Activated gamma-delta T cell treated with anti-CD3 and anti-CD28 coated beads, Interleukin-2, amount 50 U/mL, for 16 hours (primary cell): ENCODE data around the gene CFLAR.
"Not testable (repeated sequence)": the region's sequence is repeated elsewhere in the genome, so short reads cannot be mapped to it uniquely, and the experiment has no call there.

Source experiments
- DNase-seq: peaks from one replicate; pipeline ENCODE4 v3.0.0-alpha.2; 2020; ENCODE audit warnings: low read depth

CFLAR gene

DNA sequence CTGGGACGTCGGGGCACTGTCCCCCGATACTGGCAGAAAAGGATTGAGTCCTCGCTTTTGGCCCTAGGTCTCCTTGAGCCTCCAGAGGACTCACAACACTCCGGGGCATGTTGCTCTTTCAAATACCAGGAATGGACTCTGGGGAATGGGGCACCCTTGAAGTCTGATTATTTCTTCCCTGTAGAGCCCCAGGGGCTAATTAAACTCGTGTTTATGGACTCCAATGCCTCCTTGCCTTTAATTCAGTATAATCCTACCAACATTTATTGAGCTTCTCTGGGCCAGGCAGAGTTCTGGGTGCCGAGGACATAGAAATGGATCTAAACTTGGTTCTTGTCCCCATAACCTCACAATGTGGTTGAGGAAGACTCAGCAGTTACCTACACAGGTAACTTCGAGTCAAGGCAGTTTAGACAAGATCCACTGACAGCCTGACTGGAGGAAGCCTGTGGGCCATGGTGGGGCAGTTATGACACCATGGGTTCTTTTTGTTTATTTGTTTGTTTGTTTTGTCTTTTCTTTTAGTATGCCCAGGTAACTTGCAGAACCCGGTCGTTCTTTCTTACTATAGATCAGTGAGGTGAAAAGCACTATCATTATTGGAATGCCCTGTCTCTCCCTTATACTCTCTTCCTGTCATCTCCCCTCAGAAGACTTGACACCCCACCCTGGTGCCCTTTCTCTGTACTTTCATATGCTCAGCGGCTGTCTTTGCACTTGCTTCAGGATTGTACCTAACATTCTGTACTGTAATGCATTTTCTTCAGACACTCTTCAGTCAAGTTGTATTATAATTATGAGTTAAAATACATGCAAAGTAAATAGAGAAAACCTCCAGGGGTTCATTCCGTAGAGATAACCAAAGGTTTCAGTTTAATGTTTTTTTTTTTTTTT lies 3.2 kb downstream of the CFLAR start:
- DNase-seq: no peak

- no peak for DNase-seq
Measured at GRCh38 chr2:201122276-201122675, 6.3 kb downstream of the CFLAR start.

- no peak for DNase-seq
Measured at GRCh38 chr2:201126308-201127151, 10.6 kb downstream of the CFLAR start.

GRCh38 chr2:201127152-201127511 lies 11.2 kb downstream of the CFLAR start:
- no peak for DNase-seq

DNA sequence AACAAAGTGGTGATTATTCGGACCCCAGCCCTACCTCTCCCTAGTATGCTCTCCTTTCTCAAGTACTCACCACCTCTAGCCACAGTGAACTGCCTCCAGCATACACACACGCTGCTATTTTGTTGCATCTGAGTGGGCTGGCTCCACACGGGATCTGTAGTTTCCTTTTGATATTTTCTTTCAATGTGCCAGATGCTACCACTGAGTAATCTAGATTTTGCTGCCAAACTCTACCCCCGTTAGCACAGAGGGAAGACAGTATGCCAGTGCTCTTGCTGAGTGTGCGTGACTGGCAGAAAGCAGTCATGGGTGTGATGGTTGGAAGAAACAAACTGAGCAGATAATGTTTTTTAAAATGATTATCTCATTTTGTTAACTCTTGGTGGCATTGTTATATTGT lies 11.6 kb downstream of the CFLAR start:
- DNase-seq: no peak

- no peak for DNase-seq
Measured at GRCh38 chr2:201128033-201128432, 12.1 kb downstream of the CFLAR start.

- no peak for DNase-seq
Measured at GRCh38 chr2:201128933-201129505, 13.1 kb downstream of the CFLAR start.

DNA sequence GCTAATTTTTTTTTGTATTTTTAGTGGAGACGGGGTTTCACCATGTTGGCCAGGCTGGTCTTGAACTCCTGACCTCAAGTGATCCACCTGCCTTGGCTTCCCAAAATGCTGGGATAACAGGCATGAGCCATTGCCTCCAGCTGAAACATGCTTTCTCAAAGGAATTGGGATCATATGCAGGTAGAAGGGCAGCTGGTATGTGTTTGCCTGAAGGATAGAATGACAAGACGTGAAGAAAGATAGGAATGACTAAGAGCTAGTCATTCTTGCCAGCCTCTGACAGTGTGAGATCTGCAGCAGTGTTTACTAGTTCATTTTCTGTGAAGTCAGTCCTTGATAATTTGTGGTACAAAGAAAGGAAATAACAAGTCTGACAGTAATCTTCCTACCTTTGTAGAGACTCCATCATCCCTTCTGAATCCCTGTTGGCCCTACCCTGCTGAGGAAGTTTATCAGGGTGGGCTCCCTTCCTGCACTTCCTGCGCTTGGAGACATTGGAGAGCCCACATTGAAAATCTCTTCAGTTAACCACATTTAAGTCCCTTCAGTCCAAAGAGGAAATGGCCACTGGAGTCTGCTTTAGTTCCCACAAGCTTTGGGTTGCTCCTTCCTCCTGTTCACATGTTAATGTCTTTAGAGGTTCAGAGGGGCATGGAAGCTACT lies 14.7 kb downstream of the CFLAR start:
- no peak for DNase-seq

DNA sequence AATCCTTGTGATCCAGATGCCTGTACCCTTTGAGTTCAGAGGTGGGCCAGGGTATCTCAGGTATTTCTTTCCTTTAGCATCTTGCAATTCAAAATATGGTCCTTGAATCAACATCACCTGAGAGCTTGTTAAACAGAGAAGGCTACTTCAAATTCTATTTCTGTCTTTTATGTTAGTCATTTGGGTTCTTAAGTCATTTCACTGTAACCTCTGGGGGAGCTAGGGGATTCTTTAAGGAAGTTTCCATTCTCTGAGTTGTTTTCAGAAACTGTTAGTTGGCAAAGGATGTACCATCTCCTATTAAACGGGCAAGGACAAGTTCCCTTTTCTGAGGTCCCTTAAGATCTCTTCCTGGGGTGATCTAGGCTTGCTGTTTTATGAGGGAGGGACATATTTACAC lies 16.6 kb downstream of the CFLAR start:
- DNase-seq: no peak

DNA sequence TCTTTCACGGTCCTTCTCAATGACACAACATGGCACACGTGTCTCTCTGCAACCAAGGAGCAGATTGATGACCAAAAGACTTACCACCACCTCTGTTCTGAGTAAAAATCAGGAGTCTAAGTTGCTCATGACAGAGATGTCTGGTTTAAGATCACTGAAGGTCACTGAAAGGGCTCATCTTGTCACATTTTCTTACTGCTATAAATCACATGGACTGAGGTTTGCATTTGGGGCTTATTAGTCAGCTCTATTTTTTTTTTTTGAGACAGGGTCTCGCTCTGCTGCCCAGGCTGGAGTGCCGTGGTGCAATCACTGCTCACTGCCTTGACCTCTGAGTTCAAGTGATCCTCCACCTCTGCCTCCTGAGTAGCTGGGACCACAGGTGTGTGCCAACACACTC lies 19.4 kb downstream of the CFLAR start:
- no peak for DNase-seq

DNA sequence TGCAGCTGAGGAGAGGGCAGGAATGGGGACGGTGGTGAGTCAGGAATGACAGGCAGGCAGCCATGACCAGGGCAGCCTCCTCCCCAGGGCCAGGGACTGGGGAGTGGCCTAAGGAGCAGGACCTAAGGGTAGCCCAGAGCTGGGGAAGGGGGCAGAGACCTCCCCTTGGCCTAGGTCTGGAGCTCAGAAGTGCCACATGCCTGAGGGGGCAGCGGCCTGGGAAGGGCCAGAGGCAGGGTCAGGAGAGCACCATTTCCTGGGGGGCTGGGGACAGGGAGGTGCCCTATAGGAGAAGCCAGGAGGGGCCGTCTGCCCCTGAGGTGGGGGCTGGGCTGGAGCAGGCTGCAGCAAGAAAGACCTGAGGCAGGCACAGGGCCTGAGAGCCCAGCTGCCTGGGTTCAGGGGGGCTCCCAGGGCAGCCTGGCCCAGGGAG lies 20.9 kb downstream of the CFLAR start:
- DNase-seq: no peak

DNA sequence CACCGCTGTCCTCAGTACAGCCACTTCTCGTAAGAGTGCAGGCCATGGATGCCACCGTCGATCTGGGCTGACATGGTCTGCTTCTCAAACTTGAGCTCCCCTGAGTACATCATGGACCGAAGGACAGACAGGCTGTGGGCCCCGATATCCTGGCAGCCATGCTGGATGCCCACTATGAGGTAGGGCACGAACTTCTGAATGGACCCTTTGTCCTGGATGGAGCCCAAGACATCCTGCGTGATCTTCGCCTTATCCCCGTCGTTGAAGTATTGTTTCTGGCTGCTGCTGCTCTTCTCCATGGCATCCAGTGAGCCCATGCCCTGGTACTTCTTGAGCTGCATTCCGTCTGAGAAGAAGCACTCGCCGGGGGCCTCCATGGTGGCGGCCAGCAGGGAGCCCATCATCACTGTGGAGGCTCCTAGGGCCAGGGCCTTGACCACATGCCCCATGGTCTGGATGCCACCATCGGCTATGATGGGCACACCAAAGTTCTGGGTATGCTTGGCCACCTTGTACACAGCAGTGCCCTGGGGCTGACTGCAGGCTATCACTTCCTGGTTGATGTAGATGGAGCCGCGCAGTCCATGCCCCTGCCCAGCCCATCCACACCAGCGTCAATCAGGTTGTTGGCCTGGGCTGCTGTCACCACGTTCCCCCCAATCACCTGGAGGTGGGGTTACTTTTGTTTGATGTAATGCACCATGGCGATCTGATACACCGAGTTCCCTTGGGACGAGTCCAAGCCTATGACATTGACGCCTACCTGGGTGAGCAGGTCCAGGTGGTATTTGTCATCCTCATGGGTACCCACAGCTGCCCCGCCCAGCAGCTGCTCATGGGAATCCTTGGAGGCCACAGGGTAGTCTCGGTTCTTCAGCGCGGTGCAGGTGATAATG lies 21.8 kb downstream of the CFLAR start:
- no peak for DNase-seq

- no peak for DNase-seq
Measured at GRCh38 chr2:201138401-201138970, 22.5 kb downstream of the CFLAR start.

DNA sequence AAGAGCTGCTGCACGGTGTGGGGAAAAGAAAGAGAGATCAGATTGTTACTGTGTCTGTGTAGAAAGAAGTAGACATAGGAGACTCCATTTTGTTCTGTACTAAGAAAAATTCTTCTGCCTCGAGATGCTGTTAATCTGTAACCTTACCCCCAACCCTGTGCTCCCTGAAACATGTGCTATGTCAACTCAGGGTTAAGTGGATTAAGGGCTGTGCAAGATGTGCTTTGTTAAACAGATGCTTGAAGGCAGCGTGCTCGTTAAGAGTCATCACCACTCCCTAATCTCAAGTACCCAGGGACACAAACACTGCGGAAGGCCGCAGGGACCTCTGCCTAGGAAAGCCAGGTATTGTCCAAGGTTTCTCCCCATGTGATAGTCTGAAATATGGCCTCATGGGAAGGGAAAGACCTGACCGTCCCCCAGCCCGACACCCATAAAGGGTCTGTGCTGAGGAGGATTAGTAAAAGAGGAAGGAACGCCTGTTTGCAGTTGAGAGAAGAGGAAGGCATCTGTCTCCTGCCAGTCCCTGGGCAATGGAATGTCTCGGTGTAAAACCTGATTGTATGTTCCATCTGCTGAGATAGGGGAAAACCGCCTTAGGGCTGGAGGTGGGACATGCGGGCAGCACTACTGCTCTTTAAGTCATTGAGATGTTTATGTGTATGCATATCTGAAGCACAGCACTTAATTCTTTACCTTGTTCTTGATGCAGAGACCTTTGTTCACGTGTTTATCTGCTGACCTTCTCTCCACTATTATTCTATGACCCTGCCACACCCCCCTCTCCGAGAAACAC lies 23.2 kb downstream of the CFLAR start:
- DNase-seq: not testable (repeated sequence)

DNA sequence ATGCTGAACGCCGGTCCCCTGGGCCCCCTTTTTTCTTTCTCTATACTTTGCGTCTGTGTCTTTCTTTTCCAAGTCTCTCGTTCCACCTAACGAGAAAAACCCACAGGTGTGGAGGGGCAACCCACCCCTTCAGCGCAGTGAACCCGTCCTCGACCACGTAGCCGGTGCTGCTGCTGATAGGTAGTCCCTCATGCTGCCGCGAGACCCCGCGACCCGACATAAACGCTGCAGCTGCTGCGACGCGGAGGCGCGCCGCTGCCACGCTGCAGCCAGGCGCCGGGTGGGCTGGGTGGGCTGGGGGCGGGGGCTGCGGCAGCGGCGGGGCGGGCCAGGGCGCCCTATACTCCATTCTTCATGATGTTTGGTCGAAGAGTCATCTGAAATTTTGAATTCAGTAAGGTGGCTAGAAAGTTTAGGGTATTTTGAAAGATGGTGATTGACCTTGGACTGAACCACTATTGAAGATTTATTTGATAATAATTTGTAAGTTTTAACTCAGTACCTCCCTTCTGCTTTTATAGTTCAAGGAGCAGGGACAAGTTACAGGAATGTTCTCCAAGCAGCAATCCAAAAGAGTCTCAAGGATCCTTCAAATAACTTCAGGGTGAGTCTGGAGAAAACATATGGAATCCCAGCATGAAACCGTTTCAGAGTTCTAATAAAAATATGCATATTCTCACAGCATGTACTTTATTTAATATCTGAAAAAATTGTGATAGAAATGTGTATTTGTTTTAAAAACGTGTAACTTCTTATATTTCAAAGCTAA lies 24.1 kb downstream of the CFLAR start:
- no peak for DNase-seq

DNA sequence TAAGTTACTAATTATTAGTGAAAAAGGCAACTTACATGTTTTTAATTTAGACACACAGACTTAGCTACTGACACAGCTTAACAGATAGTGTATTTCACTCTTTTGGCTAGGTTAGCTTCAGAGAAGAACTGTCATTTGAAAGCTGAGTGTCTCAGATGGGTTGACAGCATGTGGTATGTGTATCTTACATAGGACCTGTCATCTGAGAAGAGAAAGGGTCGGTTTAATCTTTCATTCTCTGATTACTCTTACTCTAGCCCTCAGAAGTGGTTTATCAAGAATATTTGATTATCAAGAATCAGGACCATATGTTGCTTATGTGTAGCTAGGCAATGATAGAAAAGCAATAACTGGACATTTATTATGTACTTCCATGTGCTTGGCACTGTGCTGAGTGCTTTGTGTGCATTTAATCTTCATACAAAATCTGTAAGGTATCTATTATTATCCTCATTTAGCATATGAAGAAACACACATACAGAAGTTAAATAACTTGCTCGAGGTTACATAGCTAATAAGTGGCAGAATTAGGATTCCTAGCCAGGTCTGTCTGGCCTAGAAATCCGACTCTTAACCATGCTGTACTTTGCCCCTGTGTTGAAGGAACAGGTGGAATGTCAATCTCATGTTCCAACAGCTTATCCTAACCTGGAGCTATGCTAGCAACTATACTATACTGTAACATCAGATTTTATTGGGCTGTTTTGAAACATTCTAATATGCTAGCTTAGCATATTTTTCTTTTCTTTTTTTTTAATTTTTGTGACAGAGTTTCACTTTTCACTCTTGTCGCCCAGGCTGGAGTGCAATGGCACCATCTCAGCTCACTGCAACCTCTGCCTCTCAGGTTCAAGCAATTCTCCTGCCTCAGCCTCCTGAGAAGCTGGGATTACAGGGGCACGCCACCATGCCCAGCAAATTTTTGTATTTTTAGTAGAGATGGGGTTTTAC lies 28.4 kb downstream of the CFLAR start:
- no peak for DNase-seq

DNA sequence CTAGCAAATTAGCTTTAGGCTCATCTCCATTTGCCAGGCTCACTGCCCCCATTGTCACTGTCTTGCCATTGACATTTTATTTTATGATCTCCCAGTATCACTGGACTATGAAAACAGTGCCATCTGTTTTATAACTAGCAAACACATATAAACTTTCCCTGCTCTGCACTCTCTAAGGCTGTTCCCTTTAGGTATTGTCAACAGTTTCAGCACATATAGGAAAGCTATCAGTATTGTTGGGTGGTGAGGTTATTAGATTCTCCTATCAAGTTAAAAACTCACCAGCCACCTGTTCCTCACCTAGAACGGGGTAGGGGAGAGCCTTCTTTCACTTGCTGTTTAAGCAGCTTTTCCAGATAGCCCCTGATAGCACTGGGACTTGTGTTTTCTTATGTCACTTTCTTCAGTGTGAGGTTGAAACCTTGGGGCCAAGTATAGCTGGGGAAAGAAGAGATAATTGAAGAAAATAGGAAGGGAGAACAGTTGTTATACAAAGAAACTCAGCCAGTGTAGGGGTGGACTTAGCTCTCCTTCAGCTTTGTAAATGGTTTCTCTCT lies 32.5 kb downstream of the CFLAR start:
- no peak for DNase-seq
